Tibial nerve (tissue), 4 donors: ENCODE measurements around the gene SKI.

ENCODE experiments used
- EP300 ChIP-seq, 2 donors: sonication (generic); formaldehyde crosslinking; IDR thresholded peaks; one replicate each; pipeline ENCODE4 v1.6.1; 2017; ENCODE audit warnings: antibody characterized with exemption in 2 of 2, mild to moderate bottlenecking in 1 of 2
- POLR2A ChIP-seq, 2 donors: fragments of 450-650 bp; IDR thresholded peaks; one replicate each; pipeline ENCODE4 v1.6.1; 2017; ENCODE audit warnings: antibody characterized with exemption in 2 of 2, mild to moderate bottlenecking in 2 of 2, moderate library complexity in 2 of 2
- TF ChIP-seq, protein P1 (sequence below), 5 experiments: fragments of 200-600 bp in 3 of 5; fragments of 450-650 bp in 2 of 5; sonication (generic) in 3 of 5; IDR thresholded peaks; one replicate each; pipeline ENCODE4 v1.5.1; 2016 to 2019; ENCODE audit warnings: antibody characterized with exemption in 5 of 5, mild to moderate bottlenecking in 3 of 5, moderate library complexity in 2 of 5

- TF ChIP-seq, protein P1, sequence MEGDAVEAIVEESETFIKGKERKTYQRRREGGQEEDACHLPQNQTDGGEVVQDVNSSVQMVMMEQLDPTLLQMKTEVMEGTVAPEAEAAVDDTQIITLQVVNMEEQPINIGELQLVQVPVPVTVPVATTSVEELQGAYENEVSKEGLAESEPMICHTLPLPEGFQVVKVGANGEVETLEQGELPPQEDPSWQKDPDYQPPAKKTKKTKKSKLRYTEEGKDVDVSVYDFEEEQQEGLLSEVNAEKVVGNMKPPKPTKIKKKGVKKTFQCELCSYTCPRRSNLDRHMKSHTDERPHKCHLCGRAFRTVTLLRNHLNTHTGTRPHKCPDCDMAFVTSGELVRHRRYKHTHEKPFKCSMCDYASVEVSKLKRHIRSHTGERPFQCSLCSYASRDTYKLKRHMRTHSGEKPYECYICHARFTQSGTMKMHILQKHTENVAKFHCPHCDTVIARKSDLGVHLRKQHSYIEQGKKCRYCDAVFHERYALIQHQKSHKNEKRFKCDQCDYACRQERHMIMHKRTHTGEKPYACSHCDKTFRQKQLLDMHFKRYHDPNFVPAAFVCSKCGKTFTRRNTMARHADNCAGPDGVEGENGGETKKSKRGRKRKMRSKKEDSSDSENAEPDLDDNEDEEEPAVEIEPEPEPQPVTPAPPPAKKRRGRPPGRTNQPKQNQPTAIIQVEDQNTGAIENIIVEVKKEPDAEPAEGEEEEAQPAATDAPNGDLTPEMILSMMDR (IDR thresholded peaks at IDR 0.05): no peak
- TF ChIP-seq POLR2A (IDR thresholded peaks at IDR 0.05): no peak
- TF ChIP-seq EP300 (IDR thresholded peaks at IDR 0.05): no peak
Observed at GRCh38 chr1:2292725-2293450, 64.8 kb downstream of the SKI start.
